Stimulated activated CD8-positive, alpha-beta memory T cell treated with anti-CD3 and anti-CD28 coated beads, Interleukin-12 subunit alpha, Interleukin-12 subunit beta, amount 100 ng/mL, for 4 hours (primary cell): ENCODE data around the gene NDUFS1.
"Not testable (repeated sequence)": the region's sequence is repeated elsewhere in the genome, so short reads cannot be mapped to it uniquely, and the experiment has no call there.

Source experiments
- DNase-seq: peaks from one replicate; pipeline ENCODE4 v3.0.0-alpha.2; 2020; ENCODE audit warnings: low read depth

The NDUFS1 gene

DNA sequence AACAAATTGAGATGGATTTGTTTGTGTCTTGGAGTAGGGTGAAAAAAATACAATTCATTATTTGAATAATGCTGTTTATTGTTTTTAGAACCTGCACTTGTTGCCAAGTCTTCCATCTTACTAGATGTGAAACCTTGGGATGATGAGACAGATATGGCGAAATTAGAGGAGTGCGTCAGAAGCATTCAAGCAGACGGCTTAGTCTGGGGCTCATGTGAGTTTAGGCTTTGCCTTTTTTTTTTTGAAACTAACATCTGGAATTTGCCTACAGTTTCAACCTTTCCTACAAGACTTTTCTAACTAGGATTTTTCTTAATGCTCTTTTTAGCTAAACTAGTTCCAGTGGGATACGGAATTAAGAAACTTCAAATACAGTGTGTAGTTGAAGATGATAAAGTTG lies 3.2 kb upstream of the NDUFS1 start:
- not testable (repeated sequence) for DNase-seq

- no peak for DNase-seq
Measured at GRCh38 chr2:206160807-206161179, 1.5 kb upstream of the NDUFS1 start.

DNA sequence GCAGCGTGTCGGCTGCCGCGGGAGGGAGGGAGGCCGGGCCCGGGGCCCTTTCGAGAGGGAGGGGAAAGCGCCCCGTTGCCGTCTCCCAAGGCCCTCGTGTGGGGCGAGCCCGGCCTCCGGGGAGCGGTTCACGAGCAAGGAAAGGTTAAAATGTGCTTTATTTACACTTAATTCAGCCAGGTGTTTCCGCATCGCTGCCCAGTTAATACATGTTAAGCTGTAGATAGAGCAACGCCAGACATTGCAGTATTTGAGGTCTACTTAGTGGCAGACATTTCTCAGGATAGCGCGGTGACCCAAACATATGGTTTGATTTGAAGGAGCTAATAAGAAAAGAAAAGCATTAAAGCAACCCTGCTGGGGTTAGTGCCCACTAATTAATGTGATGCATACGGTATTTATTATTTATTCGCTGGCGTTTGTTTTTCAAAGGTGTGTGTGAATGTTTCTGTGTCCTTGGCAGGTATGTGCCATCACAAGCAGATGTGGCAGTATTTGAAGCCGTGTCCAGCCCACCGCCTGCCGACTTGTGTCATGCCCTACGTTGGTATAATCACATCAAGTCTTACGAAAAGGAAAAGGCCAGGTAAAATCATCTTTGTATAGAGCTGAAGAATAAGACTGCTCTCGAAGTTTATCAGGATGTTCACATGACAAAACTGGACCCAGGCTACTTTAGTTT lies 1.0 kb upstream of the NDUFS1 start:
- no peak for DNase-seq

GRCh38 chr2:206158563-206159345 lies 490 bp downstream of the NDUFS1 start:
- DNase-seq, result no peak

GRCh38 chr2:206157014-206157413 lies 2.2 kb downstream of the NDUFS1 start:
- not testable (repeated sequence) for DNase-seq

- no peak for DNase-seq
Measured at GRCh38 chr2:206154197-206154596, 5.0 kb downstream of the NDUFS1 start.

GRCh38 chr2:206150631-206151030 lies 8.6 kb downstream of the NDUFS1 start:
- no peak for DNase-seq

DNA sequence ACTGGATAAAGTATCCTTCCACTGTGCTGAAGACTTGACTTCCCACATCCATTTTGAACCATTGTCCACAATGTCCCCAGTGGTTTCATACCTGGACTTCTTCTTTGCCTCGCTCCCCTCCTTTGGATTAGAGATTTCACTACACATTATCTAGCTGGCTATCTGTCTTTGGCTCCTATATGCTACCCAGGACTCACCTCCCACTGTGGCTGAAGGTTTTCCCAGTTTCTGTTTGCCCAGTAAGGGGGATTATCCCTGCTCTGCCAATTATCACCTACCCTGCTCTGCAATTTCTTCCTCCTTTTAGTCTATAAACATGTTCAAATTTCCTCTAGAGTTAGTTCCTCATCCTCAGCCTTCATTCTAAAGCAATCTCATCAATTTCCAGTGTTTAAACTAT lies 9.1 kb downstream of the NDUFS1 start:
- DNase-seq, result no peak

- DNase-seq, result no peak
Measured at GRCh38 chr2:206149330-206149729, 9.9 kb downstream of the NDUFS1 start.

DNA sequence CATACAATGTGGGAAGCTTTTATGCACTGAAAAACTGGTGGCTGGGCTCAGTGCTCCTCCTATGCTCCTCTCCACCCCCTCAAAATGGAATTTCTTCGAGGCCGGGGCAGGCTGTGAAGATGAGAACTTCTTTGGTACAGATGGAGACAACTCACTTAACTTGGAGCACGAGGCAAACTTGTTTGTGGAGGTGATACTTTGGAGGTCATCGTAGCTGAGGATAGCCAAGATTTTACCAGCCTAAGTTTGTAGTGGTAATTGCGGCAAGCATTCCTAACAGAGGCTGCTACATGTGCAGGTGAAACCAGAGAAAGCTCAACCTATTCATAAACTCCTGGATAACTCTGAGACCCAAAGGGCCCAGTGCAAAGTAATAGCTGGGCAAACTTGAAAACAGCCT lies 13.6 kb downstream of the NDUFS1 start:
- DNase-seq, result no peak

- DNase-seq, result no peak
Measured at GRCh38 chr2:206144383-206144782, 14.9 kb downstream of the NDUFS1 start.

GRCh38 chr2:206143451-206143850 lies 15.8 kb downstream of the NDUFS1 start:
- DNase-seq, result no peak

GRCh38 chr2:206127656-206128055 lies 31.6 kb downstream of the NDUFS1 start:
- DNase-seq, result no peak

DNA sequence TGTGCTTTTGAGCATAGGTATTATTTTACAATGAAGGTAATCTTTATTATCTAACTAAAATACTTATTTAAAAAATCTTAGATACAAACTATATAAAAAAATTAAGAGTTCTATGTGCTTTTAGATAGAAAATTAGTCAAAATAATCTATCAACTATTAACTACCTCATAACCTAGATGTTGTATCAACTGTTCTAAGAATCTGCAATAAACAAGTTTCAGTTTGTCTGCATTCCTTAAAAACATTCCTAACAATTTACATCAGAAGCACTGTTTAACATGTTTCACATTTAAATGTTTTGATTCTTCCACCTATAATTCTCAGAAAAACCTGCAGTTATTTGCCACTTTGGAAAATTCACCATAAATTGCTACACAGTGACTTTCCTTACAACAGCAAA lies 33.3 kb downstream of the NDUFS1 start:
- no peak for DNase-seq

DNA sequence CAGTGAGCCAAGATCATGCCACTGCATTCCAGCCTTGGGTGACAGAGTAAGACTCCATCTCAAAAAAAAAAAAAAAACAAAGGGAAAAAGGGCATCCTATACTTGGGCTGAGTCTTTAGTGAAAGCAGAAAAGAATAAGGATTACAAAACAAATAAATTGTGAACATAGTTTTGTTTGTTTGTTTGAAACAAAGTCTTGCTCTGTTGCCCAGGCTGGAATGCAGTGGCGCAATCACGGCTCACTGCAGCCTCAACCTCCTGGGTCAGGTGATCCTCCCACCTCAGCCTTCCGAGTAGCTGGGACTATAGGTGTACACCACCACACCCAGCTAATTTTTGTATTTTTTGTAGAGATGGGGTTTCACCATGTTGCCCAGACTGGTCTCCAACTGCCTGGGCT lies 36.7 kb downstream of the NDUFS1 start:
- not testable (repeated sequence) for DNase-seq

- no peak for DNase-seq
Measured at GRCh38 chr2:206116278-206116677, 43.0 kb downstream of the NDUFS1 start.

GRCh38 chr2:206115026-206115578 lies 44.1 kb downstream of the NDUFS1 start:
- DNase-seq, result no peak

GRCh38 chr2:206112846-206113547 lies 46.2 kb downstream of the NDUFS1 start:
- DNase-seq, result no peak

- no peak for DNase-seq
Measured at GRCh38 chr2:206112108-206112507, 47.1 kb downstream of the NDUFS1 start.

DNA sequence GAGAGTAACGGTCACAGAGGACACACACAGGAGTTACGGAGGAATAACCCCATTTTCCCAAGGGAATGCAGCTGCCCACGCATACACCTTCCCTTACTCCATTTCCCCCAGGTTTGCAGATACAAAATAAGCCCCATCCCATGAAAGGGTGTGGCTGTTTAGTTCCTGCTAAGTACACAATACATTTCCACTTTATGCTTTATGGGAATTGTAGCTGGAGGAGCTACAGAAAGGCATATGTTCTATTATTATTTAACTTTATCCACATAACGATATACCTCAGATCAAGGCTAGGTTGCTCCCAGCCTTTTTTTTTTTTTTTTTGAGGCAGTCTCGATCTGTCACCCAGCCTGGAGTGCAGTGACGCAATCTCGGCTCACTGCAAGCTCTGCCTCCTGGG lies 50.5 kb downstream of the NDUFS1 start:
- no peak for DNase-seq

GRCh38 chr2:206105541-206105940 lies 53.7 kb downstream of the NDUFS1 start:
- no peak for DNase-seq

DNA sequence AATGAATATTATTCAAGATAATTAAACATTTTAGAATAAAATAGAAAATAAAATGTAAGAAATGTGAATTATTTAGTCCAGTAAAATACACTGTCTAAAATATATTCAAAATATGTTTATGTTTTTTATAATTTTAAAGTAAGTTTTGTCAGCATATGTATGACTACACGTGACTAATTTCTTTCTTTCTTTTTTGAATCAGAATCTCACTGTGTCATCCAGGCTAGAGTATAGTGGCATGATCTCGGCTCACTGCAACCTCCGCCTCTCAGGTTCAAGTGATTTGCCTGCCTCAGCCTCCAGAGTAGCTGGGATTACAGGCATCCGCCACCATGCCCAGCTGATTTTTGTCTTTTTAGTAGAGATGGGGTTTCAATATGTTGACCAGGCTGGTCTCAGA lies 54.2 kb downstream of the NDUFS1 start:
- no peak for DNase-seq

DNA sequence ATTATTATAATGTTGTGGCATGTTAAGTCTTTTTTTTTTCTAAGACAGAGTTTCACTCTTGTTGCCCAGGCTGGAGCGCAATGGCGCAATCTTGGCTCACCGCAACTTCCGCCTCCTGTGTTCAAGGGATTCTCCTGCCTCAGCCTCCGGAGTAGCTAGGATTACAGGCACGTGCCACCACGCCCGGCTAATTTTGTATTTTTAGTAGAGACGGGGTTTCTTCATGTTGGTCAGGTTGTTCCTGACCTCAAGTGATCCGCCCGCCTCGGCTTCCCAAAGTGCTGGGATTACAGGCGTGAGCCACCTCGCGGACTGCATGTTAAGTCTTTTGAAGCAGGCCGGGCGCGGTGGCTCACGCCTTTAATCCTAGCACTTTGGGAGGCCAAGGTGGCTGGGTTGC lies 60.4 kb downstream of the NDUFS1 start:
- not testable (repeated sequence) for DNase-seq
